HG03558 (cell line): ENCODE results near the gene DRC7.
"Not testable (repeated sequence)": the region's sequence is repeated elsewhere in the genome, so short reads cannot be mapped to it uniquely, and the experiment has no call there.

Experiments
- ATAC-seq: cut with Tn5 transposase; IDR thresholded peaks from one replicate; pipeline ENCODE4 v1.9.1; 2021; ENCODE audit warnings: moderate number of reproducible peaks; ENCODE audit not compliant: unreplicated experiment; ENCODE audit errors: extremely low read depth

The DRC7 gene

GRCh38 chr16:57729852-57730251 is 35.2 kb downstream of the DRC7 start:
- not testable (repeated sequence) for ATAC-seq

- ATAC-seq, result no peak
Measured at GRCh38 chr16:57730771-57731730, 36.4 kb downstream of the DRC7 start.

- no peak for ATAC-seq
Measured at GRCh38 chr16:57732037-57732436, 37.4 kb downstream of the DRC7 start.

GRCh38 chr16:57732714-57733113 is 38.1 kb downstream of the DRC7 start:
- no peak for ATAC-seq

GRCh38 chr16:57734308-57734924 is 39.8 kb downstream of the DRC7 start:
- ATAC-seq, result no peak

- peak; percentile 81 for ATAC-seq
Measured at GRCh38 chr16:57734925-57735754, 40.5 kb downstream of the DRC7 start.

GRCh38 chr16:57735755-57736418 is 41.3 kb downstream of the DRC7 start, which contains the start of gene KATNB1:
KATNB1 (plus strand) TSS chr16:57735770; CDS start chr16:57737244, 1,474 bp downstream.
- no peak for ATAC-seq

GRCh38 chr16:57736419-57737351 is 42.1 kb downstream of the DRC7 start:
- no peak for ATAC-seq

GRCh38 chr16:57738844-57739243 is 44.2 kb downstream of the DRC7 start:
- no peak for ATAC-seq

- no peak for ATAC-seq
Measured at GRCh38 chr16:57739756-57740422, 45.3 kb downstream of the DRC7 start.

- no peak for ATAC-seq
Measured at GRCh38 chr16:57740423-57741071, 45.9 kb downstream of the DRC7 start.

- ATAC-seq, result no peak
Measured at GRCh38 chr16:57741660-57742191, 47.1 kb downstream of the DRC7 start.

- no peak for ATAC-seq
Measured at GRCh38 chr16:57742543-57742942, 47.9 kb downstream of the DRC7 start.

- no peak for ATAC-seq
Measured at GRCh38 chr16:57743458-57743857, 48.9 kb downstream of the DRC7 start.

GRCh38 chr16:57743886-57744641 is 49.5 kb downstream of the DRC7 start:
- no peak for ATAC-seq

GRCh38 chr16:57744642-57744903 is 50.0 kb downstream of the DRC7 start:
- ATAC-seq, result no peak

GRCh38 chr16:57745768-57746167 is 51.2 kb downstream of the DRC7 start:
- no peak for ATAC-seq
